Kidney tubule cell (primary cell): ENCODE measurements around the gene THSD7A.

Source experiments
- DNase-seq: peaks from one replicate; pipeline ENCODE4 v3.0.0-alpha.2; 2018; ENCODE audit warnings: low spot score

Gene THSD7A

DNA sequence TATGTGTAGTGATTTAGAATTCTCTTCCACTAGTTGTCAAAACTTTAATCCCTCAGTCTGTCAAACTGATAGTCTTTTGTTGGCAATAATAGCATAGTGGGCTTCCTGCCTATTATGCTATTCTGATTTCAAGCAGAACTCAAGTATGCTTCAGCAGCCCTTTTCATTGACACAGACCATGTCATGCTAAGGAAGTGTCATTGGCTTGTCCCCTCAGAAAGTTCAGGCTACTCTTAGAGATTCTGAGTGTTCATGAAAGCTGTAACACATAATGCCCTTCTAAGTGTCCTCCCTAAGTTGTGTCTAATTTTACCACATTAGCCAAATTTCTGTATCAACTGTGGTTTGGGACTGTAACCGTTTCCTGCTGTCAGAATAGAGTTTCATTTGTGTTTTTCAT, 198.7 kb downstream of the THSD7A start:
- no peak for DNase-seq

DNA sequence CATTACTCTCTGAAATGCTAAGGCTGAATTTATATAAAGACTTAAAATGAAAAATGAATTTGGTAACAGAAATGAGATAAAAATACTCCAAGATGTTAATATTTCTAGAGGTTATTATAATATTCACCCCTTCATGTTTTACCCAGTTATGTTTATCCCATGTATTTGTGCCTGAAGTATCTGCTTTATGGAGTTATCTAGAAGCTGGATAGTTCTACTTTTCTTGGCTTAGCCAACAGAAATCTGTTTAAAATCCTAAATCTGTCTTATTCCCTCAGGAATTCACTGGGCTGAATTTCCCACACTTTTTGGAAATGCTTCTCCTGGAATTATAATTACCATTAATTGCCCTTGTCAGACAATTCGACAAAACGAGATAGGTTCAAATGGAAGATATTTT, 201.6 kb downstream of the THSD7A start:
- DNase-seq, result no peak

DNA sequence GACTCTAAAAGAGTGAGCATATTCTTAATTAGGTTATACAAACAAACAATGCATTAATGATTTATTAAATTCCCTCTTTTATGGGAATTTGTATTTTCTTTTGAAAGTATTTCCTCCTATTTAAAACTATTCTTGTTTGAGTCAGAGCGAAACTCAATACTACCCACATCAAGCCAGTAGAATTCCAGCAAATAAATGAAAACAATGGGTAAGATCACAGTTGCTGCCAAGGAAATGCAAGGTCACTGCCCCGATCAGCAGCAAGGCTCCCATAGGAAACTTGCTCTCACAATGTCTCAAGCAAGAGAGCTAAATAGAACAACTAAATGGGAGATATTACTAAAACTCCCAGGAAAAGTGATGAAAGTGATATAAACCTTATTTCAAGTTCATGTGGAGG, 206.3 kb downstream of the THSD7A start:
- peak; percentile 59 for DNase-seq

DNA sequence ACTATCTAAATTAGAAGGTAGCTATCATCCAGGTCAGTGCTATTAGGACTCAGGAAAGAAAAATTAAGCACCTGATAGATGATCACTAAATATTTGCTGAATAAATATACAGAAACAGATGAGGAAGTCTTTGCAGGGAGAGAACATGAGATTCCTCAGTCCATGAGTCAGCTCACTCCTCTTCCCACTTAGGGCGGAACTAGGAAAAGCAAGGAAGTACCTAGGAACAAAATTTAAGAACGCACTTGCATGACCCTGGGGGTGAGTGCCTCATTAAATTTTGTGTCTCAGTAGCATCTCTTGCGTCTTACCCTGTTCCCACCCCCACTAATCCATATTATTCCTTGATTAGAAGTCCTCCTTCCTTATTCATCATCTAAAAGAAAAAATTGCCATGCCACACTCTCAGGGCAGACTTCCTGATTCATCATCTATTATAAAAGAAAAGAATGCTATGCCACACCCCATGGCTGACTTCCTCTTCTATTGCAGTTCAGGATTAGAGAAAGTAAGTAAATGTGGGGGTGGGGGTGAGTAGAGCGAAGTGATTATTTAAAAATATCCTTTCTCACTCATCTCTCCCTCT, 208.8 kb downstream of the THSD7A start:
- DNase-seq, result peak; percentile 60

DNA sequence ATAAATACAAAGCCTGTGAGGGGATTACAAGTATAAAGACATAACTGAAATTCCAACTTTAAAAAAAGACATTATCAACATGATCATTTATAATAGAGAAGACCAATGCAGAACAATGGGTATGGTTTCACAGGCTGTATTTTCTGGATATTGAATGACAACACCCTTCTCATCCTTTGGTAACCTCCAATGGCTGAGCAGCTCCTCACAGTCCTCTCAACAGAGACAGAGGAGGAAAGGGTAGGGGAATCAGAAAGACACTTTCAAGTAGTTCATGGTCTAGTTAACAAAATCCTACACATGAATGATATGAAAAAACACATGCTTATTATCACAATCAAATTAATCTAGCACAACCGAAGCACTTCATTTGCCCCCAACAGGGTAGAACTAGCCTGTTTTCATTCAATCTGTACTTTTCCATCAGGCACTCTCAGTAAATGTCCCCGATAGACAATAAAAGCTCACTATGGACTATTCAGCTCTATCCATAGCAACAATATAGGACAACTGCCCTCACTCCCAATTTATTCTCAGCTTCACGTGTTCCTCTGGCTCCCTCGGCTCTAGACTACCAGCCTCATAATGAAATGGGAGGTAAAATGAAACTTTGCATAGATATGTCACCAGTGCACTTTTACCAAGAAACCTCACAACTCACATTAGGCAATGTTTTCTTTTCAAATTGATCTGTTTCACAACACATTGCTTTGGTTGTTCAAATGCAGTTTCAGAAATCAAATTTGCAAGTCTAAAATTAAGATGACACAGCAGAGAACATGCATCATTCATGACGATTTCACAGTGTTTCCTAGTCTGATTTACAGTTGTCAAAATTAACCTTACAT, 211.4 kb downstream of the THSD7A start:
- no peak for DNase-seq

DNA sequence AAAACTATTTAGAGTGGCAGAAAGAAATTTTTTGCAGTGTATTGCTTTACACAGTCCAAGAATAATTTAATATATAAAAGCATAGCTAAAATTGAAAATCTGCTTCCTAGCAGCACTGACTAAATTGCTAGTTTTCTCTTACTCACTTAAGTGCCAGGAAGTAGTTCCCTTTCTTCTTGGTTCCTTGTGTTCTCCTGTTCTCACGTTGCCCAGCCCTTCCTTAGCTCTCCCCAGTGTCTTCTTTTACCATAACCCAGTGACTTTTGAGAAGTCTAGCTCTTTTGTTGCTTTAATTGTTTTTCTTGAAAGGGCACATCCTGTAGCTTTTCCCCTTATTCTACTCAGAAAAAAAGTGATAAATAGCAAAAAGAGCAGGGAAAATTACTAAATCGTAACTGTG, 215.5 kb downstream of the THSD7A start:
- DNase-seq, result no peak

DNA sequence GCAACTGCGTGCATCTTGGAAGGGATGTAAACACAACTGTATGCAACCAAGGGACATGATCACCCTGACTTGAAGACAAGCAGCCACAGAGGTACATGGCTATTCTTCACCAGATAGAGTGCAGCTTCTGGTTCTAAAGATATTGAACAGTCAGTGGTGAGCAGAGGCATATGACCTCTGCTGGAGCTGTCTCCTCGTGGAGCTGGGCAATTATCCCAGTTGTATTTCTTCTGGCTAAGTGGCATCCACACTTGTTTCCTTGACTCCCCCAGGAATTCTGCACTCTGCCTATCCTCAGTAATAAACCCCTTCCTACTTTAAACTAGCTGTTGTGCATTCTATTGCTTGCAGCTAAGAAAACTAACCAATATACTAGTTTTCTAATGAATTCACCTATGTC, 216.8 kb downstream of the THSD7A start:
- no peak for DNase-seq

DNA sequence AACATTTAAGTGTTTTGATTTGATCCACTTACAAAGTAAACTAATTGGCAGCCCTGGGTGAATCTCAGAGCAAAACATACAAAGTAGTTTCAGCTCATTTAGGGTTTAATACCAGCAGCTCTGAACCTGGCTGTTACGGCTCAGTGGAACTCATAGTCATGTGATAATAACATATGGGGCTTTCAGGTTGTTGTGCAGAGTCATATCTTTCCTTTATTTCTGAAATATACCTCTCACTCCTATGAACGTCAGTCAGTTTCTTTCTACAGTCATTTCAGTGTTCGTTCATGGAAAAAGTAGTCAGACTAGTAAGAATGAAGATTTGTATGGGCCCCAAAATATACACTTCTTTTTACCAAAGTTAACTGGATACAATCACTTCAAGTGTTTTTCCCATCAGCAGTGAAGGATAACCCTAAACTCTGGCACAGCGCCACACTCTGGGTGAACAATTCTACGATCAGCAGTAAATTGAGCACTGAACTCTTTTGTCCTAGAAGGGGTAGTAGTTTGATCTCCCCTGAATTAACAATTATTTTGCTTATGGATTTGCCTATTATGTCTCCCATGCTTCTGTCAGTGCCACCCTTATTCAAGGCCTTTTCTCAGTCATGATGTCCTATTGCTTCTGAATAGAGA, 218.6 kb downstream of the THSD7A start:
- DNase-seq, result no peak

DNA sequence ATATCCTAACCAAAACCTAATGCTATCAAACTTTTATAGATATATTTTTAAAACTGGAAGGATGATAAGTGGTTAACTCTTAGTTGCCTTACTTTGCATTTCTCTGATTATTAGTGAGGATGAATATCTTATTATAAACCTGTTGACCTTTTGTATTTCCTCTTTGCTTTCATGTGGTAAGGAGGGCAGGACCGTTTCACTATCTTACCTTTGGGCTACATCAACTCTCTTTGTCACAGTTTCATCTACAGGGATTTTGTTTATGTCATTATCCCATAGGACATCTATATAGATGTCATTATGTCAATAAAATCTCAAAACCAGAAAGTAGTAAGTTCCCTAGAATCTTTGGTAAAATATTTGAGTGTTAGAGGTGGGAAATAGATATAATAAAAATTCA, 219.3 kb downstream of the THSD7A start:
- no peak for DNase-seq

DNA sequence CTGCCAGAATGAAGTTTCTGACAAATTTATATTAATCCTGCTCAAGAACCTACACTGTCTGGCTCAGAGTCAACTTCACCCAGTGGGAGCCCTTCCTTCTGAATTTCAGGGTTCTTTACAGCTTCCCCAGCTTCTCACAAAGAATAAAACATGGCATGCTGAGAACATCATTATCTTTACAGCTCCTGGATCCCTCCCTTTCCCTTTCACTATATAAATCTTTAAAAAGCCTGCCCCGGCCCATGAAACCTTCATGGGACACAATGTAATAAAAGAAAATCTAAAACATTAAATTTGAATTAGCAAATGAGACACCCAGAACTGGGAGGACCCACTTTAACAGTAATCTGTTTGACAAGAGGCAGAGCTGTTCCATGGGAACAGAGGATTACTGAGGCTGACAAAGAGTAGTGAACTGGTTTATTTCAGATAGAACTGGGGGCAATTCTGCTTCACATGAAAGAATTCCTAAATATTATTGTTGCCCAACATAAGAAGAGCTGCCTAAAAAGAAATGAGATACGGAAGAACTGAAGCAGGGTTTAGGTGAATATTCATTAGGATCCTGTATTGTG, 222.8 kb downstream of the THSD7A start:
- DNase-seq, result no peak

DNA sequence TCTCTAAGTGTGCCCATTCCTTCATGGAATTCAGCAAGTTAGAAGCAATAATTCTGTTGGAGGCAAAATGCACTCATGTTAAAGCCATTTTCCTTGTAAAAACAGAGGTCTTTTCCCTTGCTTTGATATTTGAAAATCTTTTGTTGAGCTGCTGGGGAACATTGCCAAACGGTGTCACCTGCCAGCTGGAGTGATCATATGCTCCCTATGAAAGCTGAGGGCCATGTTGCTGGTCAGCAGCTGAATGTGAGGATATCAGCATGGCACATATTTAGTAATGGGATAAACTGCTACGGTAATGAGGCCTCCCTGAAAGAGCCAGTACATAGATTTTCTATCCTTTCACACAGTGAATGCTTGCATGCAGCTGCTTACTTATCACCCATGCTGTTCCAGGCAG, 224.3 kb downstream of the THSD7A start:
- no peak for DNase-seq

DNA sequence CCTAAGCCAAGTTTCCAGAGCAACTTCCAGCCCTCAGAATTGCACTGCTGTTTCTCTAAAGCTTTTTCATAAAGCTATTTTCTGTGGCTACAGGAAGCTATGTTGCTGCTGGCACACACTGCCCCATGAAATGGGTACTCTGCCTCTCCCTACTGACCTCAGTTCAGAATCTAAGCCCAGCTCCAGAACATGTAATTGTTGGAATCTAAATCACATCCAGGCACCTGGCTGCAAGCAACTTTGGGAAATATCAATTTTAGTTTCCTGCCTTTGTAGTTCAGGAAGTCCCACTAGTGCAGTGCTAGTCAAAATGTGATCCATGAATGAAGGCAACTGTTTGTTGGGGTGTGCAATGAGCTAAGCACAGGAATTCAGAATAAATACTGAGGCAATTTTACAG, 226.2 kb downstream of the THSD7A start:
- DNase-seq, result no peak

DNA sequence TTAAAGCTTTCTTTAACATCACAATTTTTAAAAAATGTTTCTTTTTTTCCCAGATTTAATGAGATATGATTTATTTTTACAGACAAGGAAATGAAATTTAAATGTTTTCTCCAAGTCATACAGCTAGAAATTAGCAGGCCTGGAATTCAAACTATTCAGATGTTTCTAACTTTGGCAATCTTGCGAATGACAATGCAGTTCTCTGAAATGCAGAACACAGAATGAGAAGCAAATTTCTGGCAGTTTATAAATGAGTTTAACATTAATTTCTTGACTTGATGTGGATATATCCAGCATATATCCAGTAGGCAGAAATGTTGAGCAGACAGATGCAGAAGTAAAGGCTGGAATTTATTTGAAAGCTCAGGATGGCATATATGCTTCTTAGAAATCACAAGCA, 227.5 kb downstream of the THSD7A start:
- DNase-seq, result no peak

DNA sequence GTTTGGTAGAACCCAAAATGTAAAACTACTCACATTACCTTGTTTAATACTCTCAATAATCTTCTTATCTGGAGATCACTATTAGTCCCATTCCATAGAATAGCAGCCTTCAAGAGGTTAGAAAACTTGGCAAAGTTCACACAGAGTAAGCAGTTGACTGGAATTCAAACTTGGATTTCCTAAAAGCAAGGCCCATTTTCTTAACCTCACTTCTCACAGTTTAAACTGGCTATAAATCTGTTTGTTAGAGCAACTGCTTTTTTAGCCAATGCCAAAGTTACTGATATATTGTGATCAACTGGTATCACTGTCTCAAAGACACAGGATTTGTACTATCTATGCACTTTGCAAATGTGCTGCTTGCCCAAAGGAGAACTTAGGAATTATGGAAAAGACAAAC, 230.2 kb downstream of the THSD7A start:
- DNase-seq, result no peak

DNA sequence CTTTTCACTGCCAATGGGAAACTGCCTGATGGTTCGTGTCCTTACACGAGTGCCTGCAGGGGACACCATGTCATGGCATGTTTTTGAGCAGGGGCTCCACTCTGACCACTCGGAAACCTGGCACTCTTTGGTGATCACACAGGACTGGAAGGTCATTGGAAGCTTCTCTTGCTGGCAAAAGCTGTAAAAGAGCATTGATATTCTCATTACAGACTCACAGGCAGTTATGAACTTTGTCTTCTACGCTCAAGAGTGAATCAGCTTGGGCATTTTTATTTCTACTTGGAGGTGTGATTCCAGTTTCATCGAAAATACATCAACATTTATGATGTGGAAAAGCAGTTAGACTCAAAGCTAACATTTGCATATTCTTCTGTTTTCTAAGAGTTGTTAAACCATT, 238.7 kb downstream of the THSD7A start:
- no peak for DNase-seq

DNA sequence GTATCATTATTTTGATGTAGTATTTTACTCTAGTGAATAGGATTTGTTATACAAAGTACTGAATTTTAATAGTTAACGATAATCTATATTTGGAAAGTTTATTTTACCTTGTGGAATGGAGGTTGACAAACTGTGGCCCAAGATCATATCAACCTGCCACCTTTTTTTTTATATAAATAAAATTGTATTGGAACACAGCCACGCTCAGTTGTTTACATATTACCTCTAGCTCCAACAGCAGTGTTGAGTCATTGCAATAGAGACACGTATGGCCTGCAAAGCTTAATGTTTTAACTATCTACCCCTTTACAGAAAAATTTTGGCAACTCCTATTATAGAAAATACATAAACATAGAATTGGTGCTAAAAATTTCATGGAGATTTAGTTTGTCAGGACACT, 239.3 kb downstream of the THSD7A start:
- DNase-seq, result no peak

DNA sequence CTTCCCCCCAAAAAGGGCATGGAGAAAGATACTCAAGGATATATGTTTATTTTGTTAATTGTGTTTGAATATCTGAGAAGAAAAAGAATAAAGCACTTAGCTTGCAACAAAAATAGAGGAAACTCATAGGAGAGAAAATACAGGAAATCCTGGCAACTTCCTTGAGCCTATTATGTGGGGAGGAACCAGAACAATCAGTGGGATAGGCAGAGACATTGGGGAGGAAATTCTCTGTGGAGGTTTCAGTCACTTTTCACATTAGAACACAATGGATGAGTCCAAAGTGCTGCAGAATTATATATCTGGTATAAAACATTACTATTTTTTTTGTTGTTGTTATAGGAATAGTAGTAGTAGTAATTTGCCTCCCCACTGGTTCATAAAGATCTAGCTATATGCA, 240.1 kb downstream of the THSD7A start:
- no peak for DNase-seq

DNA sequence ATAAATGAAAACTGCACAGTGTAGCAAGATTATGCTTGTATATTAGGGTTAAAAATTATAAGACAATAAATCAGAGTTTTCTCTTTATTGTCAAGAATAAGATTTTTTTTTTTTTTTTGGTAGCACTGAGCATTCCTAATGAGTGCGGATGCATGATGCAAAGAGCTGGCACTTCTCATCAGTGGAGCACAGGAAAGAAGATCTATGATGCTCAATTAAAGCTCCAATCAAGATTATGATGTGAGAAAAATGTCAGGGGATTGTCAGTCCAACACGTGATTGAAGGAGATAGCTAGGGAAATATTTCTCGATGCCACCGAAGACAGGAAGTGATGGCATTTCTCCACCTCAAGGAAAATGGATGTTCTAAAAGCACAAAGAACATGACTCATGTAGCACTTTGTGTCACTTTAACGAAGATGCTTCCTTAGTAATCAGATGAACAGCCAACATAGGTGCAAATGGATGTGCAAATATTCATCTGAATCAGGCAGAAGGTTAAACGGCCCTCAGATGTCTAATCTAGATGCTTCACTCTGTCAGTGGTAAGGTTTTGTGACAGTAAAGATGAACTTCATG, 240.9 kb downstream of the THSD7A start:
- DNase-seq, result no peak

DNA sequence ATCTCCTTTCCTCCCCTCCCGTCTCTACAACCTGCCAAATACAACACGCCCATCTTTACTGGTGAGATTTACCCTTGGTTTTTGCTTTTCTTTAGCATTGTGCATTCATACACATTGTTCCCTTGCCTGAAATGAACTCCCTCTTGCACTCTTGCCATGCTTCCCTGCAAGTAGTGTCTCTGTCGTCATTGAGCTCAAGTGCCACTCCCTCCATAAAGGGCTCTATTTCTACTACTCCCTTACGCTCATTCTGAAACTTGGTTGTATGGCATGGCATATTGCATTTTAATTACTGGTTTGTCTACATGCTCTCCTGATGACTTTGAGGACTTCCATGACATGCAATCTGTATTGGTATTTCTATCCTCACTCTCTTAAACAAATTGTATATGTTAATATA, 242.7 kb downstream of the THSD7A start:
- DNase-seq, result no peak

DNA sequence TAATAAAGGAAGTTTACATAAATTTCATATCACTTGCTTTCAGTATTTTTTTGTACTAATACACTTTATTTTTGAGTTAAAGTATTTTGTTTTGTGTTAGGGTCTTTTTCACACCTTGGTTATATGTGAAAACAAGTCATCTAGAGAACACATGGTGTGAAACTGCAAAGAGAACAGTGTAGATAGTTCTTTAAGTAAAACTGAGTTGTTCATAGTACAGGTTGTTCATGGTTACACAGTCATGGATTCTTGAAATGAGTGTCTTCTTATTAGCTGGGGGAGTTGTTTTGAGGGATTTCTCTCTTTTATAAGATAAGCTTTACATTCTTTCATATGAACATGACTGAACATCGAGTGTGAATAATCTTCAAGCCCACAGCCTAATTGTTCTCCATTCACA, 244.2 kb downstream of the THSD7A start:
- DNase-seq, result no peak

DNA sequence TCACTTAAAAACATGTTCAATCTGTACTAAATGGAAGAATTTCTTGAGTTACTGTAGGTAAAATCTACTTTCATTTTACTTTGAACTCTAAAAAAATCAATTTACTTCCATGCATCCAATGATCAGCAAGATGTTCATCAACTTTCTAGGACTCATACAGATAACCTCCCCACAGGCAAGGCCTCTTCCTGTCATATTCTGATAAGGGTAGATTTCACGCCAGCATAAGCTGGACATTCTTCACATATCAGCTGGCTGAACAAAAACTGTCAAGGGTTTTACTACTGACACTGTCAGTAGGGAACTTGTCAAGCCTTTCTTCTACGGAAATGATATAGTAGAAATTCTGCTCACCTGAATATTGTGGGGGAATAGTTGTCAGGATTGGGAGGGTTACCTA, 244.9 kb downstream of the THSD7A start:
- DNase-seq, result no peak

DNA sequence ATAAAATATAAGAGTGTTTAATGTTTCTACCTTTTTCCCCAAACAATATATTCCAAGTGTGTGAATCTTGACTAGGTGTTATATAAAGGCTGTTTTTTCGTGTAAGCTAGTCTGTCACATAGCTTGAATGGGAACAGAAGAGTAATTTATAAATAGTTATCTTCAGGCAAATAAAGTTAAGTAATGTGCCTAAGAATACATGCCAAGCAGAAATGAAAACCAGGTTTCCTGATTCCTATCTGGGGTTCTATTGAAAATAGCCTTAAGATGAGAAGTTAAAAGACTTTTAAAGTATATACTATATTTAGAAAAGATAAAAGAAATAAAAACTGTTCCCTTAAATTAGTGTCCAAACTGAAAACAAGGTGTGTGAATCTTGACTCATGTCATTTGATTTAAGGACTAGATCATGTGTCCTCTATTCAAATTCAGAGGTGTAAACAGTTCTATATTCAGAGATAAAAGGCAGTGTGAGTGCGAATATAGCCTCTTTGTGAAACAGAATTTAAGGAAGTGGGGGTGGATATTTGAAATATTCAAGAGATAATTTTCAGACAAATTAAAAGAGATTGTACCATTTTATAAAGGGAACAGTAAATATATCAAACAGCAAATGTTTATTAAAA, 247.5 kb downstream of the THSD7A start:
- no peak for DNase-seq
